H9 (cell line): ENCODE data around the gene DOK6. TPM values are rescaled to one million over a fixed set of nuclear protein-coding genes. Genes with fewer than 3 reads are reported as not detected.

Experiments
- DNase-seq: peaks from one replicate; pipeline ENCODE4 v3.0.0-alpha.2; 2017
- H2AFZ ChIP-seq: one replicate; pipeline ENCODE4 v1.6.1; 2013; ENCODE audit warnings: mild to moderate bottlenecking, low read length, control low read depth, moderate library complexity
- H2AK5ac ChIP-seq: 2 replicates; pipeline ENCODE4 v1.6.1; 2013; ENCODE audit warnings: low read length, control low read depth, mixed read lengths; ENCODE audit not compliant: insufficient read length
- H2BK120ac ChIP-seq: one replicate; pipeline ENCODE4 v1.6.1; 2013; ENCODE audit warnings: low read depth, mild to moderate bottlenecking, low read length, control low read depth, inconsistent platforms; ENCODE audit not compliant: poor library complexity, severe bottlenecking
- H2BK12ac ChIP-seq: 2 replicates; pipeline ENCODE4 v1.6.1; 2013; ENCODE audit warnings: low read length, control low read depth, mixed read lengths, low read depth; ENCODE audit not compliant: insufficient read length
- H2BK15ac ChIP-seq: 2 replicates; pipeline ENCODE4 v1.6.1; 2013; ENCODE audit warnings: low read depth, low read length, control low read depth
- H2BK20ac ChIP-seq: one replicate; pipeline ENCODE4 v1.6.1; 2013; ENCODE audit warnings: low read depth, mild to moderate bottlenecking, low read length, control low read depth, inconsistent platforms; ENCODE audit not compliant: poor library complexity, severe bottlenecking
- H2BK5ac ChIP-seq: 2 replicates; pipeline ENCODE4 v1.6.1; 2013; ENCODE audit warnings: low read length, control low read depth, mixed read lengths; ENCODE audit not compliant: insufficient read length
- H3K14ac ChIP-seq: 2 replicates; pipeline ENCODE4 v1.6.1; 2013; ENCODE audit warnings: low read length, control low read depth; ENCODE audit not compliant: insufficient read depth
- H3K18ac ChIP-seq: 2 replicates; pipeline ENCODE4 v1.6.1; 2013; ENCODE audit warnings: low read depth, mild to moderate bottlenecking, mixed read lengths, low read length, control low read depth; ENCODE audit not compliant: insufficient read length
- H3K23ac ChIP-seq: 2 replicates; pipeline ENCODE4 v1.6.1; 2013; ENCODE audit warnings: low read length, control low read depth, mixed read lengths, low read depth; ENCODE audit not compliant: insufficient read length
- H3K23me2 ChIP-seq: 2 replicates; pipeline ENCODE4 v1.6.1; 2013; ENCODE audit warnings: low read depth, mild to moderate bottlenecking, mixed read lengths, low read length, control low read depth; ENCODE audit not compliant: insufficient read length, poor library complexity, severe bottlenecking
- H3K27ac ChIP-seq: 2 replicates; pipeline ENCODE4 v1.5.1; 2013; ENCODE audit warnings: low read length, control low read depth, mixed read lengths, low read depth; ENCODE audit not compliant: insufficient read length
- H3K27me3 ChIP-seq: 2 replicates; pipeline ENCODE4 v1.6.1; 2013; ENCODE audit warnings: low read length, control low read depth, inconsistent platforms; ENCODE audit not compliant: insufficient read depth
- H3K4ac ChIP-seq: 2 replicates; pipeline ENCODE4 v1.6.1; 2013; ENCODE audit warnings: low read depth, mild to moderate bottlenecking, control low read depth, inconsistent platforms, low read length, moderate library complexity
- H3K4me1 ChIP-seq: 2 replicates; pipeline ENCODE4 v1.6.1; 2013; ENCODE audit warnings: low read length, control low read depth, inconsistent platforms; ENCODE audit not compliant: insufficient read depth
- H3K4me2 ChIP-seq: 2 replicates; pipeline ENCODE4 v1.6.1; 2013; ENCODE audit warnings: low read length, control low read depth, mixed read lengths; ENCODE audit not compliant: insufficient read length, insufficient read depth
- H3K56ac ChIP-seq: 2 replicates; pipeline ENCODE4 v1.6.1; 2013; ENCODE audit warnings: low read depth, mild to moderate bottlenecking, mixed read lengths, low read length, control low read depth; ENCODE audit not compliant: insufficient read length
- H3K79me1 ChIP-seq: 2 replicates; pipeline ENCODE4 v1.6.1; 2013; ENCODE audit warnings: low read depth, mild to moderate bottlenecking, moderate library complexity, low read length, control low read depth, inconsistent platforms; ENCODE audit not compliant: insufficient read depth, poor library complexity, severe bottlenecking
- H3K79me2 ChIP-seq: 2 replicates; pipeline ENCODE4 v1.6.1; 2013; ENCODE audit warnings: low read length, control low read depth, inconsistent platforms; ENCODE audit not compliant: insufficient read depth
- H3K9ac ChIP-seq: 2 replicates; pipeline ENCODE4 v1.6.1; 2013; ENCODE audit warnings: low read length, control low read depth, mixed read lengths; ENCODE audit not compliant: insufficient read length; ENCODE audit errors: extremely low read depth
- H3K9me3 ChIP-seq: one replicate; pipeline ENCODE4 v1.6.1; 2013; ENCODE audit warnings: low read depth, low read length, inconsistent platforms; ENCODE audit not compliant: control insufficient read depth
- H3T11ph ChIP-seq: one replicate; pipeline ENCODE4 v1.6.1; 2013; ENCODE audit warnings: mild to moderate bottlenecking, low read length, control low read depth, inconsistent platforms
- H4K20me1 ChIP-seq: one replicate; pipeline ENCODE4 v1.6.1; 2013; ENCODE audit not compliant: control insufficient read depth, insufficient read length, insufficient read depth
- H4K5ac ChIP-seq: 2 replicates; pipeline ENCODE4 v1.6.1; 2013; ENCODE audit warnings: low read depth, mild to moderate bottlenecking, mixed read lengths, low read length, control low read depth; ENCODE audit not compliant: insufficient read length
- H4K8ac ChIP-seq: replicated peaks from 2 replicates; pipeline ENCODE4 v1.6.1; 2013; ENCODE audit warnings: low read length, control low read depth, mixed read lengths, low read depth; ENCODE audit not compliant: insufficient read length
- H4K91ac ChIP-seq: 2 replicates; pipeline ENCODE4 v1.6.1; 2013; ENCODE audit warnings: low read depth, mild to moderate bottlenecking, moderate library complexity, mixed read lengths, low read length, control low read depth; ENCODE audit not compliant: insufficient read length
- H3K27ac Mint-ChIP-seq, 3 experiments: 2 replicates in 2 of 3; 3 replicates in 1 of 3; pipeline ENCODE4 v1.8.0; 2020 to 2021; ENCODE audit warnings: mixed read lengths in 3 of 3, mild to moderate bottlenecking in 1 of 3, moderate library complexity in 1 of 3
- H3K27me3 Mint-ChIP-seq: 2 replicates; pipeline ENCODE4 v1.8.0; 2021; ENCODE audit warnings: low read depth, mild to moderate bottlenecking, moderate library complexity, mixed read lengths
- H3K36me3 Mint-ChIP-seq, 3 experiments: 2 replicates in 2 of 3; 3 replicates in 1 of 3; pipeline ENCODE4 v1.8.0; 2020 to 2021; ENCODE audit warnings: low read depth in 3 of 3, mixed read lengths in 3 of 3; ENCODE audit not compliant: insufficient read depth in 1 of 3
- H3K4me1 Mint-ChIP-seq, 2 experiments: 2 replicates each; pipeline ENCODE4 v1.8.0; 2020; ENCODE audit warnings: mixed read lengths in 2 of 2
- H3K4me3 Mint-ChIP-seq, 2 experiments: 2 replicates in 1 of 2; 3 replicates in 1 of 2; pipeline ENCODE4 v1.8.0; 2020 to 2021; ENCODE audit warnings: mild to moderate bottlenecking in 2 of 2, mixed read lengths in 2 of 2, moderate library complexity in 1 of 2
- H3K9me3 Mint-ChIP-seq, 2 experiments: 2 replicates in 1 of 2; 3 replicates in 1 of 2; pipeline ENCODE4 v1.8.0; 2020; ENCODE audit warnings: mild to moderate bottlenecking in 2 of 2, mixed read lengths in 2 of 2, moderate library complexity in 1 of 2
- CTCF ChIP-seq: fragments of 200-600 bp; sonication (generic); conservative IDR thresholded peaks from 3 replicates; pipeline ENCODE4 v1.8.0; 2021; ENCODE audit warnings: antibody characterized with exemption, mild to moderate bottlenecking
- WGBS: extraction: QIAGEN DNeasy Blood & Tissue Kit; methylation state at CpG from one replicate; pipeline ENCODE4 v1.1.7; 2013; ENCODE audit warnings: missing lambda C conversion rate, low lambda C conversion rate, mixed read lengths; ENCODE audit not compliant: insufficient read length; ENCODE audit errors: extremely low coverage; 5-methylcytosine and 5-hydroxymethylcytosine counted together
- total RNA-seq: library from RNA; stranded (reverse); gene quantifications from 2 replicates; pipeline ENCODE4 v1.2.1, GENCODE V29; 2021

The DOK6 gene
- total RNA-seq, 1 experiment from 2014 or later = 0.20 TPM

- Histone ChIP-seq H3K79me1 (no peaks in the 10 kb centered on the region), H2AFZ (no peak overlapping the region), H3T11ph (no peak overlapping the region), H4K20me1 (no peaks in the 10 kb centered on the region), H3K4ac (no peak overlapping the region), H3K9ac (no peak overlapping the region), H2BK12ac (no peak overlapping the region), H2AK5ac (no peak overlapping the region), H3K56ac (no peak overlapping the region), H2BK15ac (no peak overlapping the region), H2BK20ac (no peak overlapping the region), H3K4me1 (no peaks in the 10 kb centered on the region), H2BK5ac (no peak overlapping the region), H3K18ac (no peak overlapping the region), H3K14ac (no peak overlapping the region), H4K5ac (no peak overlapping the region), H3K4me2 (no peak overlapping the region), H3K23me2 (no peaks in the 10 kb centered on the region), H3K23ac (no peak overlapping the region), H4K8ac (no peak overlapping the region), H2BK120ac (no peak overlapping the region), H3K27ac (no peak overlapping the region), H4K91ac (no peak overlapping the region), H3K79me2 (no peaks in the 10 kb centered on the region), H3K27me3 (no peaks in the 10 kb centered on the region), H3K9me3 (no peaks in the 10 kb centered on the region)
- Mint-ChIP-seq H3K27ac (no peak overlapping the region), H3K27me3 (no peaks in the 10 kb centered on the region), H3K4me3 (no peak overlapping the region), H3K36me3 (no peaks in the 10 kb centered on the region), H3K4me1 (no peaks in the 10 kb centered on the region), H3K9me3 (no peaks in the 10 kb centered on the region)
- no peak for TF ChIP-seq CTCF
- WGBS = no CpG with 5 or more reads among the region's 7 CpGs
- no peak for DNase-seq
Observed at GRCh38 chr18:69586537-69586936, 185.8 kb downstream of the DOK6 start.
